ENCODE measurements around the gene STAT3. TPM values are rescaled to one million over a fixed set of nuclear protein-coding genes. Genes with fewer than 3 reads are reported as not detected.

STAT3 gene
- total and polyA plus RNA-seq, 9 of the 15 experiments (the other 6 are each of a cell fraction or from before 2014, with no cell fraction given) = 90.0 to 179 (median 114) TPM

- 0 out of 2 replicates have a peak, but pooled peaks have one; percentile 9 for TF ChIP-seq EGR1 (conservative IDR thresholded peaks at IDR 0.05)
- peak; percentile 68; the same call in 1 of the 2 replicates for TF ChIP-seq DMBX1 (CRISPR knock-in tag; IDR thresholded peaks at IDR 0.05; ENCODE audit: borderline replicate concordance)
- TF ChIP-seq PHF8 (IDR thresholded peaks at IDR 0.05; ENCODE audit: borderline replicate concordance, low read length) = no peak
- no peak for TF ChIP-seq MCM2 (IDR thresholded peaks at IDR 0.05; ENCODE audit: low read depth)
- no peak for TF ChIP-seq ZNF277 (CRISPR knock-in tag; IDR thresholded peaks at IDR 0.05; ENCODE audit: borderline replicate concordance)
- TF ChIP-seq RBM22 (IDR thresholded peaks at IDR 0.05; ENCODE audit: low read depth, low read length, poor library complexity, severe bottlenecking) = no peak
- TF ChIP-seq ZKSCAN3 (CRISPR knock-in tag; IDR thresholded peaks at IDR 0.05) = no peak
- TF ChIP-seq DNMT1 (IDR thresholded peaks at IDR 0.05) = 0 out of 2 replicates have a peak, but pooled peaks have one; percentile 28
- TF ChIP-seq ZBTB1 (CRISPR knock-in tag; IDR thresholded peaks at IDR 0.05; ENCODE audit: borderline replicate concordance, low read depth) = no peak
- TF ChIP-seq PRDM10 (IDR thresholded peaks at IDR 0.05; ENCODE audit: partially characterized antibody) = peak; percentile 14
- no peak for TF ChIP-seq ZNF280A (IDR thresholded peaks at IDR 0.05; ENCODE audit: low read depth, partially characterized antibody)
- TF ChIP-seq SPI1 (IDR thresholded peaks at IDR 0.05; ENCODE audit: borderline replicate concordance, low read depth, low read length) = no peak
- TF ChIP-seq RB1 (IDR thresholded peaks at IDR 0.05; ENCODE audit: low read depth) = peak; percentile 73; the same call in 1 of the 2 replicates
- no peak; the same call in 1 of the 2 replicates for TF ChIP-seq KHSRP (IDR thresholded peaks at IDR 0.05)
- TF ChIP-seq ZNF274 (IDR thresholded peaks at IDR 0.05; ENCODE audit: borderline replicate concordance, low read depth, low read length) = no peak
- TF ChIP-seq MECOM (CRISPR knock-in tag; IDR thresholded peaks at IDR 0.05) = 0 out of 2 replicates have a peak, but pooled peaks have one; percentile 26
- no peak for TF ChIP-seq BMI1 (IDR thresholded peaks at IDR 0.05; ENCODE audit: low read length)
- TF ChIP-seq E2F6 (IDR thresholded peaks at IDR 0.05; ENCODE audit: borderline replicate concordance in 1 of 2, extremely low read depth in 1 of 2, insufficient read depth in 1 of 2, insufficient read length in 1 of 2, low read depth in 1 of 2, low read length in 1 of 2, poor library complexity in 1 of 2, severe bottlenecking in 1 of 2) = peak; percentile 32 to 41
- TF ChIP-seq HDAC1 (IDR thresholded peaks at IDR 0.05) = 0 out of 4 replicates have a peak, but pooled peaks of 1 of the 2 experiments have one; percentile 25
- TF ChIP-seq TARDBP (IDR thresholded peaks at IDR 0.05) = 0 out of 2 replicates have a peak, but pooled peaks have one; percentile 74
Observed at GRCh38 chr17:42322382-42323267, 65.6 kb downstream of the STAT3 start (continued).
